Tibial nerve (tissue), 4 donors: Measurements from ENCODE around the gene SYCE3. TPM values are rescaled to one million over a fixed set of nuclear protein-coding genes. Genes with fewer than 3 reads are reported as not detected.

Experiments used
- DNase-seq, 2 donors: peaks; one replicate each; pipeline ENCODE4 v3.0.0-alpha.2; 2019; ENCODE audit warnings: low spot score in 2 of 2
- H3K27ac ChIP-seq, 4 donors: fragments of 200-600 bp; sonication (generic) in 3 of 4; one replicate each; pipeline ENCODE4 v1.5.1; 2017 to 2019; ENCODE audit warnings: mild to moderate bottlenecking in 1 of 4
- H3K27me3 ChIP-seq, 2 donors: fragments of 200-600 bp; sonication (generic) in 1 of 2; one replicate each; pipeline versions ENCODE4 v1.5.1 to v1.6.0; 2017 to 2019
- H3K36me3 ChIP-seq, 3 donors: fragments of 200-600 bp; sonication (generic); one replicate each; pipeline ENCODE4 v1.5.1; 2018 to 2019
- H3K4me1 ChIP-seq, 4 donors: fragments of 200-600 bp; sonication (generic) in 3 of 4; one replicate each; pipeline ENCODE4 v1.5.1; 2017 to 2019
- H3K4me3 ChIP-seq, 4 donors: fragments of 200-600 bp; sonication (generic) in 3 of 4; one replicate each; pipeline ENCODE4 v1.5.1; 2017 to 2019; ENCODE audit warnings: mild to moderate bottlenecking in 1 of 4, moderate library complexity in 1 of 4
- H3K9me3 ChIP-seq, 4 donors: fragments of 200-600 bp; sonication (generic) in 3 of 4; one replicate each; pipeline ENCODE4 v1.5.1; 2017 to 2019
- EP300 ChIP-seq, 2 donors: sonication (generic); formaldehyde crosslinking; IDR thresholded peaks; one replicate each; pipeline ENCODE4 v1.6.1; 2017; ENCODE audit warnings: antibody characterized with exemption in 2 of 2, mild to moderate bottlenecking in 1 of 2
- POLR2A ChIP-seq, 2 donors: fragments of 450-650 bp; IDR thresholded peaks; one replicate each; pipeline ENCODE4 v1.6.1; 2017; ENCODE audit warnings: antibody characterized with exemption in 2 of 2, mild to moderate bottlenecking in 2 of 2, moderate library complexity in 2 of 2
- WGBS, 2 donors: methylation state at CpG; one replicate each; pipeline ENCODE4 v1.1.5; 2018; 5-methylcytosine and 5-hydroxymethylcytosine counted together
- total RNA-seq, 4 donors: library from RNA; depleted of rRNA; stranded (reverse); fragments of >200 nt; gene quantifications; one replicate each; pipeline ENCODE4 v1.1.0, GENCODE V29; 2016
- TF ChIP-seq, protein P1 (sequence below), 5 experiments: fragments of 200-600 bp in 3 of 5; fragments of 450-650 bp in 2 of 5; sonication (generic) in 3 of 5; IDR thresholded peaks; one replicate each; pipeline ENCODE4 v1.5.1; 2016 to 2019; ENCODE audit warnings: antibody characterized with exemption in 5 of 5, mild to moderate bottlenecking in 3 of 5, moderate library complexity in 2 of 5

Gene SYCE3
- total RNA-seq, 4 donors from 2014 or later, result not detected

DNA sequence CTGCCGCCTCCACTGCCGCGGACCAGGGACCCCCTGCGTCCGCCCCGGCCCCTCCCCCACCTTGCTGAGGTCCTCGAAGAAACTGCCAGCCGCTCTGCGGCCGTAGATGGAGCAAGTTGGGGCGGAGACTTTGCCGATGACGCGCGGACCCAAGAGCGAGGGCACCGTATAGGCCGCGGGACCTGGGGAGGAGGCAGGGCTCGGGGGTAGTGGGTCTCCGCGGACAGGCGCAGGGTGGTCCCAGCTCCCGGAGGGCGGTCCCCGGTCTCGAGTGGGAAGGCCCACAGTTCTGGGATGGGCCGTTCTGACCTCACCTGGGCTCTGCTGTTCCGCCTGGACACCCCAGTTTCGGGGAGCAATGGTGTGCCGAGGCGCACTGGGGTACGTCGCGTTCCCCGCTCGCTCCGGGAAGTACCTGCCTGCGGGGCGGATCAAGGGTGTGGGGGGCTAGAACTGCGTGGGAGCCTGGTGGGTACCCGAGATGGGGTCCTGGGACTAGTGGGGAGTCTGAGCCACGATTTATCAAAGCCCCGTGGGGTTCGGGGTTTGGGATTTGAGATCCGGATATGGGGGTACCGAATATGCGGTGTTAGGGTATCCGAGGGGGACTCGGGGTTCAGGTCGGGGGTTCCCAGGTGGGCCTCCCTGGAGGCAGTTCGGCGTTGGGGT, 31.7 kb downstream of the SYCE3 start:
- Histone ChIP-seq H3K27ac (peak overlapping the region; percentile 56 to 96 (median 90)), H3K36me3 (no peaks in the 10 kb centered on the region), H3K9me3 (no peaks in the 10 kb centered on the region), H3K4me1 (peaks cover 0 to 68% (median 33%) of the 10 kb centered on the region in 4 donors), H3K4me3 (peak overlapping the region; percentile 31 to 60 (median 52)), H3K27me3 (peaks cover 3 to 59% of the 10 kb centered on the region in 2 donors)
- TF ChIP-seq, protein P1, sequence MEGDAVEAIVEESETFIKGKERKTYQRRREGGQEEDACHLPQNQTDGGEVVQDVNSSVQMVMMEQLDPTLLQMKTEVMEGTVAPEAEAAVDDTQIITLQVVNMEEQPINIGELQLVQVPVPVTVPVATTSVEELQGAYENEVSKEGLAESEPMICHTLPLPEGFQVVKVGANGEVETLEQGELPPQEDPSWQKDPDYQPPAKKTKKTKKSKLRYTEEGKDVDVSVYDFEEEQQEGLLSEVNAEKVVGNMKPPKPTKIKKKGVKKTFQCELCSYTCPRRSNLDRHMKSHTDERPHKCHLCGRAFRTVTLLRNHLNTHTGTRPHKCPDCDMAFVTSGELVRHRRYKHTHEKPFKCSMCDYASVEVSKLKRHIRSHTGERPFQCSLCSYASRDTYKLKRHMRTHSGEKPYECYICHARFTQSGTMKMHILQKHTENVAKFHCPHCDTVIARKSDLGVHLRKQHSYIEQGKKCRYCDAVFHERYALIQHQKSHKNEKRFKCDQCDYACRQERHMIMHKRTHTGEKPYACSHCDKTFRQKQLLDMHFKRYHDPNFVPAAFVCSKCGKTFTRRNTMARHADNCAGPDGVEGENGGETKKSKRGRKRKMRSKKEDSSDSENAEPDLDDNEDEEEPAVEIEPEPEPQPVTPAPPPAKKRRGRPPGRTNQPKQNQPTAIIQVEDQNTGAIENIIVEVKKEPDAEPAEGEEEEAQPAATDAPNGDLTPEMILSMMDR (IDR thresholded peaks at IDR 0.05), result no peak
- TF ChIP-seq POLR2A (IDR thresholded peaks at IDR 0.05) (peak; percentile 27 to 54), EP300 (IDR thresholded peaks at IDR 0.05) (peak in 1 of 2 donors; percentile 40)
- DNase-seq, result peak; percentile 65 to 75
- WGBS, 2 donors, result 6 to 8% methylated on average over 33 to 50 of the region's 53 CpGs

DNA sequence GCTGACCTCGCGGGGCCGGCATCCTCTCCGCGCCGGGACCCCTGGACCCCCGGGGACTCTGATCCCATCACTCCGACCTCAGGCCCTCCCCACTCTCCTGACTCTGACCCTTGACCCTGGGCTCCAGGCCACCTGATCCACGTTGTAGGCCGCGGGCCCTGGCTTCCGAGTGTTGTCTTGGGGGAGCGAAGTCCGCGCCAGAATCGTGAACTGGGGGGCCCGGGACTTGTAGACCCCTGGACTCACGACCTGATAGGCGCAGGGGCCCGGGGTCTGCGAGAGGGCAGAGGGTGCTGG, 32.2 kb downstream of the SYCE3 start:
- Histone ChIP-seq H3K4me1 (peaks cover 0 to 69% (median 33%) of the 10 kb centered on the region in 4 donors), H3K36me3 (no peaks in the 10 kb centered on the region), H3K9me3 (no peaks in the 10 kb centered on the region), H3K27ac (peak overlapping the region; percentile 56 to 96 (median 90)), H3K27me3 (peaks cover 3 to 59% of the 10 kb centered on the region in 2 donors), H3K4me3 (peak overlapping the region; percentile 31 to 60 (median 52))
- WGBS, 2 donors, result 0 to 4% methylated on average over 3 to 13 of the region's 21 CpGs
- no peak for TF ChIP-seq POLR2A (IDR thresholded peaks at IDR 0.05)
- TF ChIP-seq, protein P1 (IDR thresholded peaks at IDR 0.05), result no peak
- TF ChIP-seq EP300 (IDR thresholded peaks at IDR 0.05), result no peak
- DNase-seq, result peak in 1 of 2 donors; percentile 47

DNA sequence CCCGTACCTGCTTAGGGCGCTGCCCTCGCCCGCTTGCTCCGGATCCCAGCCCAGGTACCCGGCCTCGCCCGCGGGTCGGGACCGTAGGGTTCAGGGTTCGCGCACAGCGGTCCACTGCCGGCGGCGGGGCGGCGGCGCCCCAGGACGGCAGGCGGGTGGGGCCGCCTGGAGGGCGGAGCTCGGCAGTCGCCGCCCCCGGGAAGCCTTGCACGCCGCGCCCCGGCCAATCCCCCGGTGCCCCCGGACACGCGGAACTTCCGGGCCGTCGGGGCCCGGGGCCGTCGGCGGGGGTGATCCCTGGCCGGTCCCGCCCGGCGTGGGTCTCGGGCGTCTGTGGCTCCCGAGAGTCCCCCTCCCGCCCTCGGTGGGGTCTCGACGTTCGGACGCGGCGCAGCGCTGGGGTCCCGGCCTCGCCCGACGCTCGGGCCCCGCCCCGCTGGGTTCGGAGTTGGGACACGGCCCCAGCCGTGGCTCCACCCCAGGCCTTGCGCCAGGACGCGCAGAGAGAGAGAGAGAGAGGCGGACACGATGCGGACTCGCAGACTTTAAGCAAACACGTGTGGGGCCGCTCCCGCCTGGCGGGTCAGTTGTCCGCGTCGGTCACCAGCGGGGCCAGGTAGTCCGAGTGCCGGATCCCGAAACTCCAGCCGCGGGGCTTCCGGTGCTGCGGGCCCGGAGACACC, 32.7 kb downstream of the SYCE3 start, which contains the start of gene TYMP:
TSS of gene TYMP (minus strand) at position 116 of the 683 bp plus-strand sequence. CDS start 303 bp downstream, outside the sequence.
- Histone ChIP-seq H3K9me3 (no peaks in the 10 kb centered on the region), H3K4me1 (peaks cover 0 to 70% (median 33%) of the 10 kb centered on the region in 4 donors), H3K36me3 (no peaks in the 10 kb centered on the region), H3K4me3 (peak within 1 kb of the TSS; percentile 31 to 60 (median 52)), H3K27me3 (peaks cover 3 to 55% of the 10 kb centered on the region in 2 donors), H3K27ac (peak within 1 kb of the TSS; percentile 56 to 96 (median 90))
- 2 to 8% methylated on average over 5 to 57 of the region's 92 CpGs for WGBS, 2 donors
- peak; percentile 55 to 72 for DNase-seq
- TF ChIP-seq, protein P1 (IDR thresholded peaks at IDR 0.05), result peak in 1 of 5 experiments; percentile 9
- TF ChIP-seq EP300 (IDR thresholded peaks at IDR 0.05), result peak in 1 of 2 donors; percentile 79
- peak; percentile 31 to 69 for TF ChIP-seq POLR2A (IDR thresholded peaks at IDR 0.05)

DNA sequence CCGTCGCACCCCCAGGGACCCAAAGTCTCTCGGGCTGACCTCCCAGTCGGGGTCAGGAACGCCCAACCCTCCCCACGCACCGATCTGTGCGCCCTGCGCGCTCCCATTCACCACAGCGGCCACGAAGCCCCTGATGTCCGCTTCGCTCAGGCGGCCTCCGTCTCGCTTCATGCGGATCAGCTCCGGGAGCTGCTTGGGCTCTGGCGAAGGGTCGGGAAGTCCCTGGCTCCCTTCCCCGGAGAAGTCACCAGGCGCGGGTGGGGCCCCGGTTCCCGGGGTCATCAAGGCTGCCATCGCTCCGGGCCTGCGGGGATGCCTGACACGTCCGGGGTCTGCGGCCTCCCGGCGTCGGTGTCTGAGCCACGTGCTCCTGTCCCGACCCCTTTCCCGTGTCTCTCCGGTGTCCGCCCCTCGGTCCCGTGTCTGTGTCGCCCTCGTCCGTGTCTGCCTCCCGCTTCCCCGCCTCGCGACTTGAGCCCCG, 33.3 kb downstream of the SYCE3 start:
- 4 to 16% methylated on average over 18 to 31 of the region's 50 CpGs for WGBS, 2 donors
- H3K36me3 ChIP-seq, result no peaks in the 10 kb centered on the region
- H3K27ac ChIP-seq, result peak overlapping the region; percentile 56 to 96 (median 90)
- peaks cover 3 to 50% of the 10 kb centered on the region in 2 donors for H3K27me3 ChIP-seq
- no peaks in the 10 kb centered on the region for H3K9me3 ChIP-seq
- H3K4me1 ChIP-seq, result peaks cover 0 to 76% (median 36%) of the 10 kb centered on the region in 4 donors
- DNase-seq, result peak in 1 of 2 donors; percentile 23
- H3K4me3 ChIP-seq, result peak overlapping the region; percentile 31 to 60 (median 49)
- no peak for TF ChIP-seq EP300 (IDR thresholded peaks at IDR 0.05)
- TF ChIP-seq POLR2A (IDR thresholded peaks at IDR 0.05), result no peak
- TF ChIP-seq, protein P1 (IDR thresholded peaks at IDR 0.05), result no peak
